ENCODE data around the gene DDX3Y.

DDX3Y gene

DNA sequence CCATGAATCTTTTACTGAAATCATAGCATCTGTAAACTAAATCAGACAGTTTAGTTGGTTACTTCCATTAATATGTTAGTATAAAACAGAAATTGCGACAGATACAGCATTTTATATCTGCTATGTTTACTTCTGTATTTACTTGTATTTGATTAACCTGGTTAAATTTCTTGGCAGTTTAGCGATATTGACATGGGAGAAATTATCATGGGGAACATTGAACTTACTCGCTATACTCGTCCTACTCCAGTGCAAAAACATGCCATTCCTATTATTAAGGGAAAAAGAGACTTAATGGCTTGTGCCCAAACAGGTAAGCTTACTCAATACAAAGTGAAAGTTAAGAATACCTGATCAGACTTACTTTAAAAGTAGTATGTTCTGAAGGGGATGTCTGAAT, 8.9 kb downstream of the DDX3Y start:
- no peak overlapping the region for H2AFZ ChIP-seq (ENCODE audit: low read depth, low read length, severe bottlenecking)
- H3K79me2 ChIP-seq (ENCODE audit: insufficient read depth, low read length): no peaks in the 10 kb centered on the region
- H4K20me1 ChIP-seq (ENCODE audit: low read depth, low read length): no peaks in the 10 kb centered on the region
- H3K36me3 ChIP-seq (ENCODE audit: low read length): no peaks in the 10 kb centered on the region
- no peaks in the 10 kb centered on the region for H3K9me3 ChIP-seq (ENCODE audit: insufficient read depth, low read length)
- H3K27ac ChIP-seq (ENCODE audit: low read depth, low read length): no peak overlapping the region
- no peaks in the 10 kb centered on the region for H3F3A ChIP-seq (ENCODE audit: insufficient read depth)
- H3K9me2 ChIP-seq (replicated peaks; ENCODE audit: insufficient read depth, low read length): no peaks in the 10 kb centered on the region
- no peak overlapping the region for H3K4me3 ChIP-seq (ENCODE audit: insufficient read depth, low read length, poor library complexity, severe bottlenecking)
- H3K4me2 ChIP-seq (ENCODE audit: low read depth, low read length, poor library complexity, severe bottlenecking): no peak overlapping the region
- H3K27me3 ChIP-seq (ENCODE audit: low read length): no peaks in the 10 kb centered on the region
- no peak overlapping the region for H3K9ac ChIP-seq (ENCODE audit: low read length)
- TF ChIP-seq, protein P1, sequence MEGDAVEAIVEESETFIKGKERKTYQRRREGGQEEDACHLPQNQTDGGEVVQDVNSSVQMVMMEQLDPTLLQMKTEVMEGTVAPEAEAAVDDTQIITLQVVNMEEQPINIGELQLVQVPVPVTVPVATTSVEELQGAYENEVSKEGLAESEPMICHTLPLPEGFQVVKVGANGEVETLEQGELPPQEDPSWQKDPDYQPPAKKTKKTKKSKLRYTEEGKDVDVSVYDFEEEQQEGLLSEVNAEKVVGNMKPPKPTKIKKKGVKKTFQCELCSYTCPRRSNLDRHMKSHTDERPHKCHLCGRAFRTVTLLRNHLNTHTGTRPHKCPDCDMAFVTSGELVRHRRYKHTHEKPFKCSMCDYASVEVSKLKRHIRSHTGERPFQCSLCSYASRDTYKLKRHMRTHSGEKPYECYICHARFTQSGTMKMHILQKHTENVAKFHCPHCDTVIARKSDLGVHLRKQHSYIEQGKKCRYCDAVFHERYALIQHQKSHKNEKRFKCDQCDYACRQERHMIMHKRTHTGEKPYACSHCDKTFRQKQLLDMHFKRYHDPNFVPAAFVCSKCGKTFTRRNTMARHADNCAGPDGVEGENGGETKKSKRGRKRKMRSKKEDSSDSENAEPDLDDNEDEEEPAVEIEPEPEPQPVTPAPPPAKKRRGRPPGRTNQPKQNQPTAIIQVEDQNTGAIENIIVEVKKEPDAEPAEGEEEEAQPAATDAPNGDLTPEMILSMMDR (IDR thresholded peaks at IDR 0.05; ENCODE audit: insufficient read depth, low read length, poor library complexity, severe bottlenecking): no peak

DNA sequence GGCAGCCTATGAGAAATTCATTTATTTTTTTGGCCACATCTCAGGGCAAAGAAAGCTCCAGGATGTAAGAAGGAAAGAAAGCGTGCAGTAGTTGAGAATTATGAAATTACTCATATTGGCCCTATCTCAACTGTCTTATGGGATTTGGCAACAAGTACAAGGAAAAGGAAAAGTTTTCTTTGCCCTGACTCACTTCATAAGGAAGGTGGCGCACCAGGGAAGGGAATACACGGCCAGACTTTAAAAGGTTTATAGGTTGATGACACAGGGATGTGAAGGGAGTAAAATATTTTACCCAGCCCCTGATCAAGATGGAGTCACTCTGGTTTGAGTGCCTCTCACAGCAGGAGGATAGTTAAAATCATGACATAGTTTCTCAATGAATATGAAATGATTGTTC, 23.4 kb downstream of the DDX3Y start:
- Histone ChIP-seq H2AFZ (ENCODE audit: low read depth, low read length, severe bottlenecking) (no peak overlapping the region), H3K36me3 (ENCODE audit: low read length) (no peaks in the 10 kb centered on the region), H3K9me2 (replicated peaks; ENCODE audit: insufficient read depth, low read length) (no peaks in the 10 kb centered on the region), H3K4me3 (ENCODE audit: insufficient read depth, low read length, poor library complexity, severe bottlenecking) (no peak overlapping the region), H3F3A (ENCODE audit: insufficient read depth) (no peaks in the 10 kb centered on the region), H3K27me3 (ENCODE audit: low read length) (no peaks in the 10 kb centered on the region), H3K79me2 (ENCODE audit: insufficient read depth, low read length) (no peaks in the 10 kb centered on the region), H3K9me3 (ENCODE audit: insufficient read depth, low read length) (no peaks in the 10 kb centered on the region), H3K9ac (ENCODE audit: low read length) (no peak overlapping the region), H3K27ac (ENCODE audit: low read depth, low read length) (no peak overlapping the region), H4K20me1 (ENCODE audit: low read depth, low read length) (no peaks in the 10 kb centered on the region), H3K4me2 (ENCODE audit: low read depth, low read length, poor library complexity, severe bottlenecking) (no peak overlapping the region)
- no peak for TF ChIP-seq EZH2phosphoT487 (conservative IDR thresholded peaks at IDR 0.05; ENCODE audit: low read length)
- TF ChIP-seq, protein P1 (IDR thresholded peaks at IDR 0.05; ENCODE audit: insufficient read depth, low read length, poor library complexity, severe bottlenecking): no peak

DNA sequence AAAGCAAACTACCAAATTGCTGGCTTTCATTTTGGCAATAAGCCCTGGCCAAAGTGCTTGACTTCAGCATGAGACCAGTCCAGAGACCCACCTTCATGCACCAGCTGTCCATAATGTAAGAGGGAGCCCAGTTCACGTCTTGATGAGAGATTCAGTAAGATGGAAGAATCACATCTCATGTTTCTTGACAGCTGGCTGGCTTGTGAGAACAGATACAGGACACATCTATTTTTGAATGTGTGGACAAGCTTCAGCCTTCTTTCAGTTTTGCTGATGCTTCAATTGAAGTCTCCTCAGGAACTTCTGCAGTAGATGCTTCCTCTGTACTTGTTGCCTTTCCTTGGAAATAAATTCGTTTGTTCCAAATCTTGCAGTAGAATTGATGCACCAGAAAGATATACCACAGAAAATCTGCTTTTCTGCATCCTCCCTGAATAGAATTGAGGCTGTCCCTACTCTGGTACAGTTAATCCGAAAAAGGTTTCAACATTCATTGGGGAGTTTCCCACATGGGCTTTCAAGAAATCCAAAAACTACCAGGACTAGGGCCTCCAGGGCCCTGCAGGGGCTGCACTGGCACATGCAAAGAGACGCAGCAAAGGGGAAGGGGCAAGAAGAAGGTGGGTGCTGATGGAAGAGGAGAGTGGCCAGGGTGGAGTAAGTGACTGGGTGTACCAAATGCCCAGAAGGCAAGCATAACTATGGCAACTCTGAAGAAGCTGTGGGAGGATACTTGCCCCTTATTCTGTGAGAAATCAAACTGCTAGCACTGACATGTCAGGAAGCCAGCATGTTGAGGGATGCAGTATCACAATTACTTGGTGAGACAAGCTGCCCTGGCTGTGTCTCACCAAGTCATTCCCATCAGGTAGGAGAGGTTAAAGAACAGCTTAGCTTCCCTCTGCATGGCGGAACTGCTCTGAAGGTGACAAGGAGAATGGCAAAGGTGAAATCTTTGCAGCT, 37.3 kb downstream of the DDX3Y start:
- Histone ChIP-seq H4K20me1 (ENCODE audit: low read depth, low read length) (no peaks in the 10 kb centered on the region), H3K27me3 (ENCODE audit: low read length) (no peaks in the 10 kb centered on the region), H3K9me3 (ENCODE audit: insufficient read depth, low read length) (no peaks in the 10 kb centered on the region), H2AFZ (ENCODE audit: low read depth, low read length, severe bottlenecking) (no peak overlapping the region), H3F3A (ENCODE audit: insufficient read depth) (no peaks in the 10 kb centered on the region), H3K27ac (ENCODE audit: low read depth, low read length) (no peak overlapping the region), H3K9ac (ENCODE audit: low read length) (no peak overlapping the region), H3K4me3 (ENCODE audit: insufficient read depth, low read length, poor library complexity, severe bottlenecking) (no peak overlapping the region), H3K79me2 (ENCODE audit: insufficient read depth, low read length) (no peaks in the 10 kb centered on the region), H3K36me3 (ENCODE audit: low read length) (no peaks in the 10 kb centered on the region), H3K4me2 (ENCODE audit: low read depth, low read length, poor library complexity, severe bottlenecking) (no peak overlapping the region), H3K9me2 (replicated peaks; ENCODE audit: insufficient read depth, low read length) (no peaks in the 10 kb centered on the region)
- TF ChIP-seq, protein P1 (IDR thresholded peaks at IDR 0.05; ENCODE audit: insufficient read depth, low read length, poor library complexity, severe bottlenecking): no peak
- TF ChIP-seq EZH2phosphoT487 (conservative IDR thresholded peaks at IDR 0.05; ENCODE audit: low read length): no peak

Measured in SU-DHL-6 (cell line).